ENCODE results near the gene KRT82. TPM values are rescaled to one million over a fixed set of nuclear protein-coding genes. Genes with fewer than 3 reads are reported as not detected.

The KRT82 gene
- total RNA-seq, 1 experiment from 2014 or later: not detected

DNA sequence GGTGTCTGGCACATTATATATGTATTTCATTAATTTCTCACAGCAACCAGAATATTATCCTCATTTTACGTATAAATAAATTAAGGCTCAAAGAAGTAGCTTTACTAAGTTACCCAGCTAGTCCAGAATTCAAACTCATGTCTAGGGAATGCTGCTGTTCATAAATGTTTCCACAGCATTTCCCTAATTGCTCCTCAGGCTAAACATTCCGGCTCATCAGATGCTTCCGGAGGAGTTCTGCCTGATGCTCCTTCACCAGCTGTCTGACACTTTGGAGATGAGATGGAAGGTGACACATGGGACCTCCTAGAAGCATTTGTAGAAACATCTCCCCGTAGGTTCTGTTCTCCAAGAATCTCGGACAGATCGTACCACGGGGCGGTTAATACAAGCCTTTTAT is 51.0 kb downstream of the KRT82 start:
- Histone ChIP-seq H4K8ac (replicated peaks; ENCODE audit: insufficient read length, low read depth, low read length) (no peak overlapping the region), H3K14ac (ENCODE audit: insufficient read depth, low read length) (no peak overlapping the region), H3K9ac (ENCODE audit: extremely low read depth, insufficient read length, low read length) (no peak overlapping the region), H2BK120ac (ENCODE audit: low read depth, low read length, poor library complexity, severe bottlenecking) (no peak overlapping the region), H3K4me2 (ENCODE audit: insufficient read depth, insufficient read length, low read length) (no peak overlapping the region), H3K4ac (ENCODE audit: low read depth, low read length) (no peak overlapping the region), H2BK5ac (ENCODE audit: insufficient read length, low read length) (no peak overlapping the region), H3K27me3 (ENCODE audit: insufficient read depth, low read length) (no peaks in the 10 kb centered on the region), H2BK12ac (ENCODE audit: insufficient read length, low read depth, low read length) (no peak overlapping the region), H2AK5ac (ENCODE audit: insufficient read length, low read length) (no peak overlapping the region), H2BK15ac (ENCODE audit: low read depth, low read length) (no peak overlapping the region), H4K5ac (ENCODE audit: insufficient read length, low read depth, low read length) (no peak overlapping the region), H3K4me1 (ENCODE audit: insufficient read depth, low read length) (no peaks in the 10 kb centered on the region), H3K23ac (ENCODE audit: insufficient read length, low read depth, low read length) (no peak overlapping the region), H3K79me1 (ENCODE audit: insufficient read depth, low read depth, low read length, poor library complexity, severe bottlenecking) (no peaks in the 10 kb centered on the region), H2BK20ac (ENCODE audit: low read depth, low read length, poor library complexity, severe bottlenecking) (no peak overlapping the region), H4K91ac (ENCODE audit: insufficient read length, low read depth, low read length) (no peak overlapping the region), H3K27ac (ENCODE audit: insufficient read length, low read depth, low read length) (no peak overlapping the region), H3K56ac (ENCODE audit: insufficient read length, low read depth, low read length) (no peak overlapping the region), H4K20me1 (ENCODE audit: control insufficient read depth, insufficient read depth, insufficient read length) (no peaks in the 10 kb centered on the region), H3K79me2 (ENCODE audit: insufficient read depth, low read length) (no peaks in the 10 kb centered on the region), H2AFZ (ENCODE audit: low read length) (no peak overlapping the region), H3T11ph (ENCODE audit: low read length) (no peak overlapping the region), H3K23me2 (ENCODE audit: insufficient read length, low read depth, low read length, poor library complexity, severe bottlenecking) (no peaks in the 10 kb centered on the region), H3K18ac (ENCODE audit: insufficient read length, low read depth, low read length) (no peak overlapping the region), H3K9me3 (ENCODE audit: control insufficient read depth, low read depth, low read length) (no peaks in the 10 kb centered on the region)
- no peak for DNase-seq
- H3K27ac Mint-ChIP-seq: no peak overlapping the region
- no peaks in the 10 kb centered on the region; a peak in 1 of 5 replicates for H3K9me3 Mint-ChIP-seq
- H3K27me3 Mint-ChIP-seq (ENCODE audit: low read depth): peaks cover 8% of the 10 kb centered on the region; the same call in 1 of the 2 replicates
- no CpG with 5 or more reads among the region's 8 CpGs for WGBS (ENCODE audit: extremely low coverage, insufficient read length, low lambda C conversion rate)
- peaks cover 13 to 18% of the 10 kb centered on the region in 2 experiments for H3K4me1 Mint-ChIP-seq
- TF ChIP-seq CTCF (conservative IDR thresholded peaks at IDR 0.05): no peak
- H3K4me3 Mint-ChIP-seq: no peak overlapping the region
- H3K36me3 Mint-ChIP-seq (ENCODE audit: insufficient read depth in 1 of 3, low read depth in 3 of 3): no peaks in the 10 kb centered on the region
